Umbilical cord (tissue), 2 donors: ENCODE results near the gene PIP5KL1. TPM values are rescaled to one million over a fixed set of nuclear protein-coding genes. Genes with fewer than 3 reads are reported as not detected.
"Not testable (repeated sequence)": the region's sequence is repeated elsewhere in the genome, so short reads cannot be mapped to it uniquely, and the experiment has no call there.

Experiments used
- DNase-seq: peaks from one replicate; pipeline ENCODE4 v3.0.0-alpha.2; 2015; ENCODE audit warnings: low spot score
- total RNA-seq: library from RNA; depleted of rRNA; stranded (reverse); fragments of >200 nt; gene quantifications from one replicate; pipeline ENCODE4 v1.2.3, GENCODE V29; 2014; ENCODE audit warnings: low replicate concordance; ENCODE audit not compliant: insufficient read depth

Gene PIP5KL1
- total RNA-seq, 1 donor from 2014 or later, result 1.4 TPM

DNA sequence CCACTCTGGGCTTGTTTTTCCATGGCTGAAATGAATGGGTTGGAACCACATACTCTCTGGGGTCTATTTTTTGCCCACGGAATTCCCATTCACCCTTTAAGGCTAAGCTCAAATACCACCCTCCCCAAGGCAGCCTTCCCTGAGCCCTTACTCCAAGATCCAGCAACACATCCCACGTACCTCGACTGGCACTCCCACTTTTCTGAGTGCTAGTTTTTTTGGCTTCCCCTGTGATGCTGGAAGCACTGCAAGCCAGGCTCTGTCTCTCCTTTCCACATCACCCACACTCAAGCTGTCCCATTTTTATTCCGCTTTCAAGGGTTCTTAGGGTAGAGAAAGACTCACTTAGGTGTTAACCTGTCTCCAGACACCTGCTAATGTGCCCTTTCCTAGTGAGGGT is 37.2 kb downstream of the PIP5KL1 start:
- DNase-seq, result no peak

DNA sequence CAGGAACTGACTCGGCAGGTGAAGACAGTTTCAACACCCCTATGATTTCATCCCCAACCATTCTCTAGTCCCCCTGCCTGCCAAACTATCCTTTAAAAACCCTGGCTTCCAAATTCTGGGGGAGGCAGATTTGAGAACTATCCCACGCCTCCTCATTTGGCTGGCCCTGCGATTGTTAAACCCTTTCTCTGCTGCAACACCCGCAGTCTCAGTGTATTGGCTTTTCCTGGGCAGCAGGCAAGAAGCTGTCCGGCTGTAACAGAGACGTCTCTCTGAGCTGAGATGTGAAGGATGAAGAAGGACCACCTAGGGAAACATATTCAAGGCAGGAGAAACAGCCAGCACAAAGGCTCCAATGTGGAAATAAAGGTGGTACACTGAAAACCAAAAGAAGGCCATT is 37.7 kb downstream of the PIP5KL1 start:
- DNase-seq, result no peak

DNA sequence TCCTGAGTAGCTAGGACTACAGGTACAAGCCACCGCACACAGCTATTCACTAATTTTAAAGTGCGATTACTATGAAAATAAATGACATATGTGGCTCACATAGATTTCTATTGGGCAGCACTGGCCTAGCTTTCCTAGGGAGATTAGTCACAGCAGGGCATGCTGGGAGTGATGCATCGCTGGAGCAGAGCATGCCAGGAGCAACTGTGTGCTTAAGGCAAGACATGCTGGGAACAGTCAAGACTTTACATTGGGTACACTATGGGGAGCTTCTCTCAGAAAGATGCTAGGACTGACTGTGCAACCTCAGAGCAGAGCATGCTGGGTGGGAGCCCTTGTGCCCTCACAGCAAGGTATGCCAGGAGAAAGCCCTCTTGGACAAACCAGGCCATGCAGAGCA is 40.5 kb downstream of the PIP5KL1 start:
- DNase-seq, result no peak

DNA sequence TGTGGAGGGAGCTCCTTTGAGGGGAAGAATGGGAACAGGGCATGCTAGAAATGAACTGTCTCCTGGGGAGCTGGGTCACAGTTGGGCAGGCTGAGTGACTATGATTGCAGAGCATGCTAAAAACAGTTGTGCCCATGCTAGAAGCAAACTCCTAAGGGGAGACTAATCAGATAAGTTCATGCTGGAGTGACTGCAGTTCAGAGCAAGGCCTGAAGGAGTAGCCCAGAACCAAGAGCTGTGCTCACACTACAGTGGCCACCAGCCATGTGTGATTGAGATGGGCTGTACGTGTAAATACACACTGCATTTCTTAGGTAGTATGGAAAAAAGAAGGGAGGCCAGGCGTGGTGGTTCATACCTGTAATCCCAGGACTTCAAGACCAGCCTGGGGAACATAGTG is 42.8 kb downstream of the PIP5KL1 start:
- DNase-seq, result no peak

GRCh38 chr9:127886401-127886972 is 44.1 kb downstream of the PIP5KL1 start:
- no peak for DNase-seq

DNA sequence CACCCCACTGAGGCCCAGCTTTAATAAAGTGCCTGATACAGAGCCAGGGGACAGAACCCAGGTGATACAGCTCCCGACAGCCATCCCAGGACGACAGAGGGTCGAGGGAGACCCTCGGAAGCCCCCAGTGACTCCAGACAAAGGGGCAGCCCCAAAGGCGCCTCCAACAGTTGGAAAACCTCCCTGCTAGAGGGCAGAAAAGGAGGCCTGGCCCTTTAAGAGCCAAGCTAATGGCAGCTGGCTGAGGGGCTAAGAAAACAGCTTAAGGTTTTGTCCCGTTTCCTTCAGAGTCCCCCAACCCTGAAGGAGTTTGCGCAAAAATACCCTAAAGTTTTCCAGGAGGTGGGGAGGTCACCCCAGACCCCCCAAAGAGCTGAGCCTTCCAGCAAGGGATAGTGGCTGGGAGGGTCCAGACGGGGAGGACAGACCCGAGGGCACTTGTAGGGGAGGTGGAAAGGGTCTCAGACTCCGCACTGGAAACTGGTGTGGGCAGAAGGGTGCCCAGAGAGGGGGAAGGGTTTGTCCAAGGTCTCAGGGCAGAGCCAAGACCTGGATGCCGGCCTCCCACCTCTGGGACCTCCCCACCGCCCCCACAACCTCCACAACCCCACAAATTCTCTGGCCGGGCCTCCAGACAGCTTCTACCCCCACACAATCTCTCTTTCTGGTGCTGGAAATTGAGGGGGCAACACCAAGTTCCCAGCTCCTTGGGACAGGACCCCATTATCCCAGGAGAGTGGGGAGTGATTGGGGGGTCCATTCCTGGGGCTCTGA is 44.9 kb downstream of the PIP5KL1 start:
- no peak for DNase-seq

DNA sequence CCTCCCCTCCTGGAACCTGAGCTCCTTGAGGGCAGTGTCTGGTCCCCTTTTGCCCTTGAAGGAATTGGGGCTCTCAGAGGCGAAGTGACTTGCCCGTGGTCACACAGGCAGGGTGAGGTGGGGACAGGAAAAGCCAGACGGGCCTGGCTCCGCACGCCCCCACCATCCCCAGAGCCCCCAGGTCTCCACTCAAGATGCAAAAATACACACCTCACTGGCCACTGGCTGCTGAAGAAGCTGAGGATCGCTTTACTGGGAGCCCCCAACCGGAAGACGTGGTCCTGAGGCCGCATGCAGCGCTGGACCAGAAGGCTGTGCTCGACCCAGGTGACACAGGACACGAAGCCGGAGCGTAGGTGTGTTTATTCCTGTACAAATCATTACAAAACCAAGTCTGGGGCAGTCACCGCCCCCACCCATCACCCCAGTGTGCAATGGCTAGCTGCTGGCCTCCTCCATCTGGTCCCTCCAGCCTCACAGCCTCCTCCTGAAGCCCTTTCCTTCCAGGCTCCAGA is 45.5 kb downstream of the PIP5KL1 start:
- no peak for DNase-seq

DNA sequence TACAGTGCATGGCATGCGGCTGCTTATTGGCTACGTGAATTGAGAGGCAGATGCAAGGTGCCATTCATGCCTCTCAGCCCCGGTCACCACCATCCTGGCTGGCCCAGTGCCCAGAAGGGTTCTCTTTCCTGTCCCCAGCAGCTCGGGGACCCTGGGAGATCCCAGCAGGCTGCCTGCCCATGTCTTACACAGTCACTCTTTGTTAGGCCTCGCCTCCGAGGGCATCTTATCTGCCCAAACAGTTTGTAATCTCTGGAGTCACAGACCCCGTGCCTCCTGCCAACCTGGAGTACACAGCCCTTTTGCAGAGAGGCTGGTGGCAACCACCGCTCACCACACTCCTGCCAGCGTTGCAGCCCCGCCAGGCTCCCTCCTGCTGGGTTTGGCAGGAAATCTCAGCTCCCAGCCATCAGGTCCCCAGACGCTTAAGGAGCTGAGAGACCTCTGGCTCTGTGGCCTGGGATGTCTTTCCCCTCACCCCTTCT is 46.1 kb downstream of the PIP5KL1 start:
- no peak for DNase-seq

GRCh38 chr9:127883959-127884358 is 46.6 kb downstream of the PIP5KL1 start:
- DNase-seq, result no peak

- not testable (repeated sequence) for DNase-seq
These were observed 48.9 kb downstream of the PIP5KL1 start for GRCh38 chr9:127881715-127882114.

DNA sequence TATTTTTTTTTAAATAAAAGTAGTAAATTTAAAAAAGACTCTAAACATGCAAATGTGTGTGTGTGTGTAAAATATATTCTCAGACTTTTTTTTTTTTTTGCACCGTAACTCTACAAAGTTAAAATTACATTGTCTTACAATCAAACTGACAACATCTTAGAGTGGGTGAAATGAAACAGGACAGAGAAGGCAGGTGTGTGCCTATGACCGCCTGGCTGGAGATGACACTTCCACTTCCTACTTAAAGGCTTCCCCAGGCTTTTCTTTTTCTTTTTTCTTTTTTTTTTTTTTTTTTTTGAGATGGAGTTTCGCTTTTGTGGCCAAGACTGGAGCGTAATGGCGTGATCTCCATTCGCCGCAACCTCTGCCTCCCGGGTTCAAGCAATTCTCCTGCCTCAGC is 50.4 kb downstream of the PIP5KL1 start:
- DNase-seq, result no peak

- no peak for DNase-seq
These were observed 51.8 kb downstream of the PIP5KL1 start for GRCh38 chr9:127878652-127879390.

DNA sequence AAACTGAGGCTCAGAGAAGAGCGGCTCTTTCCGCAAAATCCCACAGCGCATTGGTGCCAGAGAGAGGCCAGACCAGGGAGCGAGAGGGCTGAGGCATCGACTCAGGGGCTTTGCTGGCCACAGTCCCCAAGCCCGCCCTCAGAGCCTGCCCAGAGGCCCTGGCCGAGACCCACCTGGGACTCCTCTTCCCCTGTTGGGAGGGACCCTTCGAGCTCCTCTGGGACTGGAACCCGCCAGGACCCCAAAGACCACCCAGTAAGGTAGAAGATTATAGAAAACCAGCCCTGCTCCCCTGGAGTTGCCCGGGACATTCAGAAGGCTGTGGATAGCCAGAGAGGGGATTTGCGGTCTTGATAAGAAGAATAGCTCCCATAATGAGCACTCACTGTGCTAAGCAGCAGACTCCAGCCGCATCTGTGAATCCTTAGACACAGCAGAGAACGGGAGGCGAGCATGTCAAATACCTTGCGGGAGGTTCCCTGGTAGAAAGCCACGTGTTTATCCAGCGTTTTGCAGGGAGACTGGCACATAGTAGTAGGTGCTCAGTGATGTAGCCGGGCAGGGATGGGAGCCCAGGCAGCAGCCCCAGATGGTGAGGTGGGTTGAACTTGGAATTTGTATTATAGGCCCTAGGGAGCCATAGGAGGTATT is 52.5 kb downstream of the PIP5KL1 start:
- DNase-seq, result peak; percentile 69

DNA sequence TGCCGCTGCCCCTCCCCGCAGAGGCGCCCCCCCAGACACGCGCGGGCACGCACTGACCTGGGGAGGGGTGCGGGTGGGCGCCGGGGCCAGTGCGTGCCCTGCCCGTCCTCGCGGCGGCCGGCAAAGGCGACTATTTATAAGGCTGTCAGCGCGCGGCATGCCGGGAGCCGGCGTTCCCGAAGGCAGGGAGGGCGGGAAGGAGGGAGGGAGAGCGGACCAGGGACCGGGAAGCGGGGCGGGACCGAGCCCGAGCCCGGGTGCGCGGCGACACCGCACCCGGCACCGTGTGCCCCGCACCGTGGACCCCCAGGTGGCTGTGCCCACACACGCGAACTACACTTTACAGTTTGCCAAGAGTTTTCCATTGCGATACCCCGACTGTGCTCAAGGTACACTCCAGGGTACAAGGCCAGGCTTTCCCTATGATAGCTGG is 53.0 kb downstream of the PIP5KL1 start, which contains the start of gene AK1:
AK1 (minus strand) TSS at position 110 of the 433 bp plus-strand sequence. CDS start 3,058 bp downstream, outside the sequence.
- peak; percentile 75 for DNase-seq

- DNase-seq, result no peak
These were observed 53.6 kb downstream of the PIP5KL1 start for GRCh38 chr9:127876764-127877562.

GRCh38 chr9:127876026-127876763 is 54.4 kb downstream of the PIP5KL1 start:
- DNase-seq, result no peak

DNA sequence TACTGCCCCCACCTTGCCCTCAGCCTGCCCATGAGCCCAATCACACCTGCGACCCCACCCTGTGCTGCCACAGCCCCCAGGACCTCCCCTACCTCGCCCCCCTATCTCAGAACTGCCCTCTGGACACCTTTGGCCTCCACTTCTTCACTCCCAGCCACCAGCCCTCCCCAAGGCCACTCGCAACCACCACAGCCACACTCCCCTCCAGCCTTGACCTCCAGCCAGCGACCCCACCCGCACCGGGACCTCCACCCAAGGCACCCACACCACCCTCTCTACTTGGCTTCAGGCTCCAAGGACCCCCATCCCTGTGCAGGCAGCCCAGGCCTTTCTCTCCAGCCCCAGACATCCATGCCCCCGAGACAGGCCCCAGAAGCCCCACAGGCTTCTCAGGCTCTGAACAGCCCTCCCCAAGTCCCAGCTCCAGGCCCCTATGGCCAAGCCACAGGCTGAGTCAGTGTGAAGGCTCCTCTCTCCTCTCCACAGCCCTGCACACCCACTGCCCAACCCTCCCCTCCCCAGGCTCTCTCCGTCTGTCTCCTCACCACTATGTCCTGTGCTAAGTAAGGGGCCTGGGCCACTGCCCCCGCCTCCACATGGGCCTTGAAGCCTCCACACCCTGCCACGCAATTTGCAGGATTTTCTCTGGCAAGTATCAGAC is 55.1 kb downstream of the PIP5KL1 start:
- peak; percentile 79 for DNase-seq

GRCh38 chr9:127874301-127875221 is 56.0 kb downstream of the PIP5KL1 start:
- DNase-seq, result no peak
